Measurements from ENCODE around the gene FBRS. TPM values are rescaled to one million over a fixed set of nuclear protein-coding genes. Genes with fewer than 3 reads are reported as not detected.

The FBRS gene
- total RNA-seq, 2 experiments from 2014 or later, result 36.8 to 89.8 TPM

DNA sequence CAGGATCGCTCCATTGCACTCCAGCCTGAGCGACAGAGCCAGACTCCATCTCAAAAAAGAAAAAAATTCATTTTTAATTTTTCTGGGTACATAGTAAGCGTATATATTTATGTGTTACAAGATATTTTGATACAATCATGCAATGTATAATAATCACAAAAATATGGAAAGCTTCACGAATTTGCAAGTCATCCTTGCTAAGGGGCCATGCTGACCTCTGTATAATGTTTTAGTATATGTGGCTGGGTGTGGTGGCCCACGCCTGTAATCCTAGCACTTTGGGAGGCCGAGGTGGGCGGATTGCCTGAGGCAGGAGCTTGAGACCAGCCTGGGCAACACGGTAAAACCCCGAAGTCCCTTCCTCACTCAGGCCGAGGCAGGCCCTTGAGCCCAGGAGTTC, 16.9 kb downstream of the FBRS start:
- no peak overlapping the region for H2AFZ ChIP-seq (ENCODE audit: low read length)
- no peaks in the 10 kb centered on the region for H3K79me2 ChIP-seq (ENCODE audit: insufficient read depth, low read depth, low read length)
- no peaks in the 10 kb centered on the region for H4K20me1 ChIP-seq (ENCODE audit: insufficient read depth, low read length)
- H3K4me2 ChIP-seq (ENCODE audit: low read length), result no peak overlapping the region
- no peak overlapping the region for H3K27ac ChIP-seq (ENCODE audit: low read depth, low read length, poor library complexity, severe bottlenecking)
- CTCF ChIA-PET (ENCODE audit: unreplicated experiment), result no interaction called here
- H3K36me3 ChIP-seq (ENCODE audit: insufficient read depth, low read length), result peaks cover 10% of the 10 kb centered on the region; the same call in 1 of the 2 replicates
- H3K9me3 ChIP-seq (ENCODE audit: low read length), result no peaks in the 10 kb centered on the region
- H3K4me1 ChIP-seq (ENCODE audit: insufficient read depth, low read length, poor library complexity, severe bottlenecking), result no peaks in the 10 kb centered on the region
- POLR2A ChIA-PET, result no interaction called here
- BruUV-seq (replicated peaks), result no TSS peak
- DNase-seq (ENCODE audit: low spot score), result no peak
- intact Hi-C loops (cut with micrococcal nuclease; ENCODE audit: unreplicated experiment), result no loop called here
- TF ChIP-seq, protein P1, sequence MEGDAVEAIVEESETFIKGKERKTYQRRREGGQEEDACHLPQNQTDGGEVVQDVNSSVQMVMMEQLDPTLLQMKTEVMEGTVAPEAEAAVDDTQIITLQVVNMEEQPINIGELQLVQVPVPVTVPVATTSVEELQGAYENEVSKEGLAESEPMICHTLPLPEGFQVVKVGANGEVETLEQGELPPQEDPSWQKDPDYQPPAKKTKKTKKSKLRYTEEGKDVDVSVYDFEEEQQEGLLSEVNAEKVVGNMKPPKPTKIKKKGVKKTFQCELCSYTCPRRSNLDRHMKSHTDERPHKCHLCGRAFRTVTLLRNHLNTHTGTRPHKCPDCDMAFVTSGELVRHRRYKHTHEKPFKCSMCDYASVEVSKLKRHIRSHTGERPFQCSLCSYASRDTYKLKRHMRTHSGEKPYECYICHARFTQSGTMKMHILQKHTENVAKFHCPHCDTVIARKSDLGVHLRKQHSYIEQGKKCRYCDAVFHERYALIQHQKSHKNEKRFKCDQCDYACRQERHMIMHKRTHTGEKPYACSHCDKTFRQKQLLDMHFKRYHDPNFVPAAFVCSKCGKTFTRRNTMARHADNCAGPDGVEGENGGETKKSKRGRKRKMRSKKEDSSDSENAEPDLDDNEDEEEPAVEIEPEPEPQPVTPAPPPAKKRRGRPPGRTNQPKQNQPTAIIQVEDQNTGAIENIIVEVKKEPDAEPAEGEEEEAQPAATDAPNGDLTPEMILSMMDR (conservative IDR thresholded peaks at IDR 0.05; ENCODE audit: low read length), result no peak
- TF ChIP-seq EZH2phosphoT487 (IDR thresholded peaks at IDR 0.05; ENCODE audit: borderline replicate concordance, low read depth, low read length), result no peak
- H3K4me3 ChIP-seq (ENCODE audit: low read depth, low read length, poor library complexity, severe bottlenecking), result no peak overlapping the region
- H3K9me2 ChIP-seq (ENCODE audit: insufficient read depth, low read length), result no peaks in the 10 kb centered on the region

DNA sequence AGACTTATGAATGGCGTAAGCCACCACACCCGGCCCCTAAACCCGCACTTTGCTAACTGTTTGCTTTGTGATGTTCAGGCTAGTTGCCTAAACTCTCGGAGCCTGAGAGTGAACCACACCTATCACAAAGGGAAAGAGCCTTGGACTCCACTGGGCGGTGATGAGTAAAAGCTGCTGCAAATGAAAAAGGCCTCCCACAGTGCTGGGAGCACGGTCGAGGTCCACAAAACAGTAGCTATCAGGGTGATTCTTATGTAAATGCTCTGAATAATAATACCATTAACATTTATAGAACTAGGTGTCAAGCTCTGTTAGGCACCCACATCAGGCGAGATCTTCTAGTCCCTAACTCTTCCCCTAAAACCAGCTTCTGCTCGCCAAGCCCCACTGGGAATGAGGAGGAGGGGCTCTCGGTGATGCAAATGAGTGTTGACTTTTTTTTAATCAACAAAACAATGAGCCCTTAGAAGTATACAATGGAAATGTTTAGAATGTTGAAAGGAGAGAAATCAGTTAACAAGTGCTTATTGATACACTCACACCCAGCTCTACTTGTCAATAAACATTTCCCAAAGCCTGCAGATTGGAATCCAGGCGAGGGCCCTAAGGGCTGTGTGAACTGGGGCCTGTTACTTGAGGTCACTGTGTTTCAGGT, 19.8 kb downstream of the FBRS start:
- TF ChIP-seq, protein P1 (conservative IDR thresholded peaks at IDR 0.05; ENCODE audit: low read length), result no peak
- TF ChIP-seq EZH2phosphoT487 (IDR thresholded peaks at IDR 0.05; ENCODE audit: borderline replicate concordance, low read depth, low read length), result no peak
- Histone ChIP-seq H2AFZ (ENCODE audit: low read length) (no peak overlapping the region), H3K4me1 (ENCODE audit: insufficient read depth, low read length, poor library complexity, severe bottlenecking) (no peaks in the 10 kb centered on the region), H4K20me1 (ENCODE audit: insufficient read depth, low read length) (no peaks in the 10 kb centered on the region), H3K27ac (ENCODE audit: low read depth, low read length, poor library complexity, severe bottlenecking) (no peak overlapping the region), H3K36me3 (ENCODE audit: insufficient read depth, low read length) (no peaks in the 10 kb centered on the region), H3K4me3 (ENCODE audit: low read depth, low read length, poor library complexity, severe bottlenecking) (no peak overlapping the region), H3K79me2 (ENCODE audit: insufficient read depth, low read depth, low read length) (no peaks in the 10 kb centered on the region), H3K9me2 (ENCODE audit: insufficient read depth, low read length) (no peaks in the 10 kb centered on the region), H3K4me2 (ENCODE audit: low read length) (no peak overlapping the region), H3K9me3 (ENCODE audit: low read length) (no peaks in the 10 kb centered on the region)
- BruUV-seq (replicated peaks), result no TSS peak
- intact Hi-C loops (cut with micrococcal nuclease; ENCODE audit: unreplicated experiment), result no loop called here
- DNase-seq (ENCODE audit: low spot score), result no peak
- POLR2A ChIA-PET, result no interaction called here
- CTCF ChIA-PET (ENCODE audit: unreplicated experiment), result no interaction called here

DNA sequence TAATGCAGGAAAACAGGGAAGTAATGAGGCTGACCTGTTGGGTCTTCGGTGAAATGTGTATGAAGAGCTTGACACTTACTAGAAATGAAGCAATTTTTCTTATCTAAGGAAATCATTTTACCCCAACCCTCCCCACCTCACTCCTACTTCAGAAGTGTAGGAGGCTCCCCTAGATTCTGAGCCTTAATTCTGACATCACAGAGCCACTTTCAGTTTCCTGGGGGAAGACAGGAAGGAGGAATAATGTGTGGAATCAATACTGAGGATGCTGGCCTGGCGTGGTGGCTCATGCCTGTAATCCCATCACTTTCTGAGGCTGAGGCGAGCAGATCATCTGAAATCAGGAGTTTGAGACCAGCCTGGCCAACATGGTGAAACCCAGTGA, 20.3 kb downstream of the FBRS start:
- intact Hi-C loops (cut with micrococcal nuclease; ENCODE audit: unreplicated experiment), result no loop called here
- H3K9me3 ChIP-seq (ENCODE audit: low read length), result no peaks in the 10 kb centered on the region
- no peaks in the 10 kb centered on the region for H3K79me2 ChIP-seq (ENCODE audit: insufficient read depth, low read depth, low read length)
- no peaks in the 10 kb centered on the region for H3K9me2 ChIP-seq (ENCODE audit: insufficient read depth, low read length)
- CTCF ChIA-PET (ENCODE audit: unreplicated experiment), result no interaction called here
- no peaks in the 10 kb centered on the region for H4K20me1 ChIP-seq (ENCODE audit: insufficient read depth, low read length)
- POLR2A ChIA-PET, result no interaction called here
- H3K4me1 ChIP-seq (ENCODE audit: insufficient read depth, low read length, poor library complexity, severe bottlenecking), result no peaks in the 10 kb centered on the region
- H2AFZ ChIP-seq (ENCODE audit: low read length), result no peak overlapping the region
- no peak for DNase-seq (ENCODE audit: low spot score)
- TF ChIP-seq EZH2phosphoT487 (IDR thresholded peaks at IDR 0.05; ENCODE audit: borderline replicate concordance, low read depth, low read length), result no peak
- TF ChIP-seq, protein P1 (conservative IDR thresholded peaks at IDR 0.05; ENCODE audit: low read length), result no peak
- H3K36me3 ChIP-seq (ENCODE audit: insufficient read depth, low read length), result no peaks in the 10 kb centered on the region
- H3K4me2 ChIP-seq (ENCODE audit: low read length), result no peak overlapping the region
- no peak overlapping the region for H3K27ac ChIP-seq (ENCODE audit: low read depth, low read length, poor library complexity, severe bottlenecking)
- H3K4me3 ChIP-seq (ENCODE audit: low read depth, low read length, poor library complexity, severe bottlenecking), result no peak overlapping the region
- BruUV-seq (replicated peaks), result no TSS peak
